SK-N-SH treated with all-trans-retinoic acid at 6 μM for 48 hours (cell line): ENCODE measurements around the gene NPM3.

Experiments
- ATAC-seq: fragments of 200-7000 bp; cut with Tn5 transposase; 3 replicates; pipeline ENCODE4 v1.9.1; 2020; ENCODE audit warnings: mild to moderate bottlenecking, moderate library complexity
- ARNTL ChIP-seq: fragments of 450-650 bp; formaldehyde crosslinking; IDR thresholded peaks from 2 replicates; pipeline ENCODE4 v1.5.0; 2020; ENCODE audit warnings: low read depth, mild to moderate bottlenecking, moderate library complexity, borderline replicate concordance
- BACH2 ChIP-seq: fragments of 250-450 bp; sonication (Bioruptor Pico); IDR thresholded peaks from 2 replicates; pipeline ENCODE4 v1.9.0; 2021; ENCODE audit warnings: mild to moderate bottlenecking, borderline replicate concordance
- ESRRG ChIP-seq: fragments of 250-450 bp; sonication (Bioruptor Pico); IDR thresholded peaks from 2 replicates; pipeline ENCODE4 v1.6.1; 2021; ENCODE audit warnings: mild to moderate bottlenecking
- GLIS3 ChIP-seq: fragments of 250-450 bp; sonication (Bioruptor Pico); IDR thresholded peaks from 2 replicates; pipeline ENCODE4 v1.5.0; 2020; ENCODE audit warnings: mild to moderate bottlenecking, moderate library complexity
- ISL1 ChIP-seq: fragments of 250-450 bp; sonication (Bioruptor Pico); IDR thresholded peaks from 2 replicates; pipeline ENCODE4 v2.1.2; 2022; ENCODE audit warnings: mild to moderate bottlenecking, moderate library complexity
- PPARA ChIP-seq: fragments of 250-450 bp; sonication (Bioruptor Pico); IDR thresholded peaks from 2 replicates; pipeline ENCODE4 v1.5.0; 2020; ENCODE audit warnings: mild to moderate bottlenecking, borderline replicate concordance
- RARB ChIP-seq: fragments of 250-450 bp; sonication (Bioruptor Pico); IDR thresholded peaks from 2 replicates; pipeline ENCODE4 v1.8.0; 2021; ENCODE audit warnings: mild to moderate bottlenecking, moderate library complexity
- SNAI2 ChIP-seq: fragments of 250-450 bp; sonication (Bioruptor Pico); IDR thresholded peaks from 2 replicates; pipeline ENCODE4 v1.5.0; 2020; ENCODE audit warnings: mild to moderate bottlenecking, moderate library complexity
- TCF4 ChIP-seq: fragments of 250-450 bp; sonication (Bioruptor Pico); IDR thresholded peaks from 2 replicates; pipeline ENCODE4 v1.8.0; 2021; ENCODE audit warnings: mild to moderate bottlenecking, moderate library complexity, borderline replicate concordance
- TOX ChIP-seq: fragments of 250-450 bp; sonication (Bioruptor Pico); IDR thresholded peaks from 2 replicates; pipeline ENCODE4 v1.8.0; 2021; ENCODE audit warnings: mild to moderate bottlenecking, moderate library complexity, borderline replicate concordance
- ZC3H10 ChIP-seq: fragments of 250-450 bp; sonication (Bioruptor Pico); IDR thresholded peaks from 2 replicates; pipeline ENCODE4 v1.5.1; 2021; ENCODE audit warnings: mild to moderate bottlenecking, moderate library complexity
- ZFP3 ChIP-seq: fragments of 250-450 bp; sonication (Bioruptor Pico); IDR thresholded peaks from 2 replicates; pipeline ENCODE4 v1.5.0; 2020; ENCODE audit warnings: mild to moderate bottlenecking, moderate library complexity
- ZFP30 ChIP-seq: fragments of 450-650 bp; formaldehyde crosslinking; IDR thresholded peaks from 2 replicates; pipeline ENCODE4 v1.5.0; 2022; ENCODE audit warnings: mild to moderate bottlenecking, moderate library complexity
- ZNF70 ChIP-seq: fragments of 450-650 bp; formaldehyde crosslinking; IDR thresholded peaks from 2 replicates; pipeline ENCODE4 v1.5.0; 2020; ENCODE audit warnings: mild to moderate bottlenecking, moderate library complexity
- ZNF8 ChIP-seq: fragments of 450-650 bp; formaldehyde crosslinking; IDR thresholded peaks from 2 replicates; pipeline ENCODE4 v1.5.0; 2020; ENCODE audit warnings: mild to moderate bottlenecking, moderate library complexity
- TF ChIP-seq, protein P1 (sequence below): fragments of 250-450 bp; sonication (Bioruptor Pico); IDR thresholded peaks from 2 replicates; pipeline ENCODE4 v1.8.0; 2021; ENCODE audit warnings: low read depth, mild to moderate bottlenecking, moderate library complexity, borderline replicate concordance
- TF ChIP-seq, protein P2 (sequence below): fragments of 250-450 bp; sonication (Bioruptor Pico); IDR thresholded peaks from 2 replicates; pipeline ENCODE4 v1.5.1; 2020; ENCODE audit warnings: low read depth, mild to moderate bottlenecking, moderate library complexity
- TF ChIP-seq, protein P3 (sequence below): fragments of 250-450 bp; sonication (Bioruptor Pico); IDR thresholded peaks from 2 replicates; pipeline ENCODE4 v1.5.0; 2020; ENCODE audit warnings: mild to moderate bottlenecking, moderate library complexity
- TF ChIP-seq, protein P4 (sequence below): fragments of 250-450 bp; sonication (Bioruptor Pico); IDR thresholded peaks from 2 replicates; pipeline ENCODE4 v1.8.0; 2020; ENCODE audit warnings: mild to moderate bottlenecking, moderate library complexity, borderline replicate concordance

The NPM3 gene

DNA sequence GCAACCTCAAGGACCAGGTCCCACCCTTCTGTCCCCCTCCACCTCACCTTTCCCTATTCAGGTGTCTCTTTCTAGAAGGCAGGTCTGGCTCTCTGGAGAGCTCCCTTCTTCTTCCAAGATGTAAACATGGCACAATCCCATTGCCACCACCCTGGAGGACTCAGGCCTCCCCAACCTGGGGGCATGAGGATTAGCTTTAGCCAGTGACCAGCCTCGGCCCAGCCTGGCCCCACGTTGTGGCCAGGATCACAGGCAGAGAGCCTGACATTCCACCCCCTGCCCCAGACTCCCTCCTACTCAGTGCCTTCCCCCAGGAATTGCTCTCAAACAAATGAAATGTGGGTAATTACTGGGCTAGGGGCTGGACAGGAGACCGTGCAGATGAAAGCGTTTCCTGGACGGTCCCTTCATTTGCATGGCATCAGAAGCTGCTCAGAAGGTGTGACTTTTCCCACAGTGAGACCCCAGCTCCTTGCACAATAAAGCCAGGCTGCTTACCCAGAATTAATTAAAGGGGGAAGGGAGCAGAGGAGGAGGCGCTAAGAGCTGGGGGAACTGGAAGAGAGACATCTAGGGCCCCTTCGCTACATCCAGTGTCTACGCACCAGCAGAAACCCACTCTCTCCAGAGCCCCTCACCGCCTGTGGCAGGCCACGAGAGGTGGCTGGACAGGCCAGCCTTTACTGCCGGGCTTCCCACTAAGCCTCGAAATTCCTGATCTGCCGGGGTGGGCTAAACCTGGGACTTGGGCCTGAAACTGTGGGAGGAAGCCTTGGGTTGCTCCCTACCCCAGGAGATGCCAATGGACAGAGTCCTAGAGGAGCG is 15.1 kb downstream of the NPM3 start:
- no peak for ATAC-seq
- TF ChIP-seq ZC3H10 (no peak), ZFP3 (CRISPR knock-in tag) (no peak), SNAI2 (no peak), ISL1 (CRISPR knock-in tag) (no peak), ZNF70 (CRISPR knock-in tag) (no peak), ZNF8 (CRISPR knock-in tag) (no peak), RARB (CRISPR knock-in tag) (no peak)
- TF ChIP-seq, protein P1, sequence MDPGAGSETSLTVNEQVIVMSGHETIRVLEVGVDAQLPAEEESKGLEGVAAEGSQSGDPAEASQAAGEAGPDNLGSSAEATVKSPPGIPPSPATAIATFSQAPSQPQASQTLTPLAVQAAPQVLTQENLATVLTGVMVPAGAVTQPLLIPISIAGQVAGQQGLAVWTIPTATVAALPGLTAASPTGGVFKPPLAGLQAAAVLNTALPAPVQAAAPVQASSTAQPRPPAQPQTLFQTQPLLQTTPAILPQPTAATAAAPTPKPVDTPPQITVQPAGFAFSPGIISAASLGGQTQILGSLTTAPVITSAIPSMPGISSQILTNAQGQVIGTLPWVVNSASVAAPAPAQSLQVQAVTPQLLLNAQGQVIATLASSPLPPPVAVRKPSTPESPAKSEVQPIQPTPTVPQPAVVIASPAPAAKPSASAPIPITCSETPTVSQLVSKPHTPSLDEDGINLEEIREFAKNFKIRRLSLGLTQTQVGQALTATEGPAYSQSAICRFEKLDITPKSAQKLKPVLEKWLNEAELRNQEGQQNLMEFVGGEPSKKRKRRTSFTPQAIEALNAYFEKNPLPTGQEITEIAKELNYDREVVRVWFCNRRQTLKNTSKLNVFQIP (CRISPR knock-in tag), result no peak

DNA sequence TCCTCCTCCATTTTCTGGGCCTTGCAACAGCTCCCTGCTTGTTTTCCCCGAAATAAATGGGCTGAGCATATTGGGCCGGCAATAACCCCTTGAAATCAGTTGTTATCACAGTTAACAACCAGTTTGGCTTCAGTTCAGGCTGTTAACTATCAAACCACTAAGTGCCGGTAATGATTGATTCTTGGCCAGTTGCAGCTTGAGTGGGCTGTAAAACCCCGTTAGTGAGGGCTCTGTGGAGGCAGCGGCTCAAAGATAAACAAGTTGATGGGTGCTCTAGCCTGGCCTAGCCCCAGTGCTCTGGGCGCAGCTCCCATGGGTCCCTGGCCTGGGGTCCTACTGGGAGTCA is 15.7 kb downstream of the NPM3 start:
- no peak for ATAC-seq
- no peak for TF ChIP-seq PPARA

DNA sequence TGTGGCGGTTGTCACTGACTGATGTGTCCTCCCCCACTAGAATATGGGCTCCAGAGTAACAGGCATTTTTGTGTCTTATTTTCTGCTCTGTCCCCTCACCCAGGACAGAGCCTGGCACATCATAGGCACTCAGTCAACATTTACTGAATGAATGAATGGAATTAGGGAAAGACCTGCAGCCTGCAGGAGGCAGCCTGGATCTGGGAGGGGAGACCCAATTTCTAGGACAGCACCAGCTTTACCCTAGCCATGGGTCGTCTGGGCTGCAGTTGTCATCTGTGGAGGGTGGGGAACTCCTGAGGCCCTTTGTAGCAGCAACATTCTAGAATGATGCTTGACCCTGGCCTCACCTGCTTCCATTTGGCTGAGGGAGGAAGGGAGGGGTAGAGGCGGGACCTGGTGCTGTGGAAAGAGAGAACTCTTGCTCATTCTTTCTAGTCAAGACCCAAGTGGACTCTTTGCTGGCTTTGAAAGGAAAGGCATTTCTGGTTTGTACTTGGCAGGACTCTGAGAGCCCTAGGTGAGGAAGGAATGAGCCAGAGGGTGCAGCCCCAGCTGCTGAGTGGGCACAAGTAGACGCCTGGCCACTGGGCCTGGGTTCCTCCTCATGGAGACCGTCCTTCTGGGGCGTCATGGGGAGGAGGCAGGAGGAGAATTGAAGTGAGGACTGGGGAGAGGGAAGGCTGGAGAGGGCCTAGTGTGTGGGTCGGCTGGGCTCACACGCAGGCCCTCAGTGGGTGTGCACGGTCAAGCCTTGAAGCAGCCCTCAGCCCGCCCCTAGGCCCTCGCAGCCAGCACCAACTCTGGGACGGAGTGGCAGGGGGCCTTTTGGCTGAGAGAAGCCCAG is 16.3 kb downstream of the NPM3 start:
- ATAC-seq, result no peak
- TF ChIP-seq ARNTL (CRISPR knock-in tag) (no peak), ESRRG (CRISPR knock-in tag) (no peak), TOX (CRISPR knock-in tag) (no peak), ZFP30 (CRISPR knock-in tag) (no peak), GLIS3 (no peak), ZFP3 (CRISPR knock-in tag) (no peak), ZC3H10 (no peak), TCF4 (no peak), ZNF8 (CRISPR knock-in tag) (no peak), ZNF70 (CRISPR knock-in tag) (no peak), BACH2 (CRISPR knock-in tag) (no peak), ISL1 (CRISPR knock-in tag) (no peak), RARB (CRISPR knock-in tag) (no peak), PPARA (no peak)
- TF ChIP-seq, protein P2, sequence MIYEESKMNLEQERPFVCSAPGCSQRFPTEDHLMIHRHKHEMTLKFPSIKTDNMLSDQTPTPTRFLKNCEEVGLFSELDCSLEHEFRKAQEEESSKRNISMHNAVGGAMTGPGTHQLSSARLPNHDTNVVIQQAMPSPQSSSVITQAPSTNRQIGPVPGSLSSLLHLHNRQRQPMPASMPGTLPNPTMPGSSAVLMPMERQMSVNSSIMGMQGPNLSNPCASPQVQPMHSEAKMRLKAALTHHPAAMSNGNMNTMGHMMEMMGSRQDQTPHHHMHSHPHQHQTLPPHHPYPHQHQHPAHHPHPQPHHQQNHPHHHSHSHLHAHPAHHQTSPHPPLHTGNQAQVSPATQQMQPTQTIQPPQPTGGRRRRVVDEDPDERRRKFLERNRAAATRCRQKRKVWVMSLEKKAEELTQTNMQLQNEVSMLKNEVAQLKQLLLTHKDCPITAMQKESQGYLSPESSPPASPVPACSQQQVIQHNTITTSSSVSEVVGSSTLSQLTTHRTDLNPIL, result no peak
- TF ChIP-seq, protein P3, sequence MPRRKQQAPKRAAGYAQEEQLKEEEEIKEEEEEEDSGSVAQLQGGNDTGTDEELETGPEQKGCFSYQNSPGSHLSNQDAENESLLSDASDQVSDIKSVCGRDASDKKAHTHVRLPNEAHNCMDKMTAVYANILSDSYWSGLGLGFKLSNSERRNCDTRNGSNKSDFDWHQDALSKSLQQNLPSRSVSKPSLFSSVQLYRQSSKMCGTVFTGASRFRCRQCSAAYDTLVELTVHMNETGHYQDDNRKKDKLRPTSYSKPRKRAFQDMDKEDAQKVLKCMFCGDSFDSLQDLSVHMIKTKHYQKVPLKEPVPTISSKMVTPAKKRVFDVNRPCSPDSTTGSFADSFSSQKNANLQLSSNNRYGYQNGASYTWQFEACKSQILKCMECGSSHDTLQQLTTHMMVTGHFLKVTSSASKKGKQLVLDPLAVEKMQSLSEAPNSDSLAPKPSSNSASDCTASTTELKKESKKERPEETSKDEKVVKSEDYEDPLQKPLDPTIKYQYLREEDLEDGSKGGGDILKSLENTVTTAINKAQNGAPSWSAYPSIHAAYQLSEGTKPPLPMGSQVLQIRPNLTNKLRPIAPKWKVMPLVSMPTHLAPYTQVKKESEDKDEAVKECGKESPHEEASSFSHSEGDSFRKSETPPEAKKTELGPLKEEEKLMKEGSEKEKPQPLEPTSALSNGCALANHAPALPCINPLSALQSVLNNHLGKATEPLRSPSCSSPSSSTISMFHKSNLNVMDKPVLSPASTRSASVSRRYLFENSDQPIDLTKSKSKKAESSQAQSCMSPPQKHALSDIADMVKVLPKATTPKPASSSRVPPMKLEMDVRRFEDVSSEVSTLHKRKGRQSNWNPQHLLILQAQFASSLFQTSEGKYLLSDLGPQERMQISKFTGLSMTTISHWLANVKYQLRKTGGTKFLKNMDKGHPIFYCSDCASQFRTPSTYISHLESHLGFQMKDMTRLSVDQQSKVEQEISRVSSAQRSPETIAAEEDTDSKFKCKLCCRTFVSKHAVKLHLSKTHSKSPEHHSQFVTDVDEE, result no peak
- TF ChIP-seq, protein P4, sequence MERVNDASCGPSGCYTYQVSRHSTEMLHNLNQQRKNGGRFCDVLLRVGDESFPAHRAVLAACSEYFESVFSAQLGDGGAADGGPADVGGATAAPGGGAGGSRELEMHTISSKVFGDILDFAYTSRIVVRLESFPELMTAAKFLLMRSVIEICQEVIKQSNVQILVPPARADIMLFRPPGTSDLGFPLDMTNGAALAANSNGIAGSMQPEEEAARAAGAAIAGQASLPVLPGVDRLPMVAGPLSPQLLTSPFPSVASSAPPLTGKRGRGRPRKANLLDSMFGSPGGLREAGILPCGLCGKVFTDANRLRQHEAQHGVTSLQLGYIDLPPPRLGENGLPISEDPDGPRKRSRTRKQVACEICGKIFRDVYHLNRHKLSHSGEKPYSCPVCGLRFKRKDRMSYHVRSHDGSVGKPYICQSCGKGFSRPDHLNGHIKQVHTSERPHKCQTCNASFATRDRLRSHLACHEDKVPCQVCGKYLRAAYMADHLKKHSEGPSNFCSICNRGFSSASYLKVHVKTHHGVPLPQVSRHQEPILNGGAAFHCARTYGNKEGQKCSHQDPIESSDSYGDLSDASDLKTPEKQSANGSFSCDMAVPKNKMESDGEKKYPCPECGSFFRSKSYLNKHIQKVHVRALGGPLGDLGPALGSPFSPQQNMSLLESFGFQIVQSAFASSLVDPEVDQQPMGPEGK (CRISPR knock-in tag), result no peak
- TF ChIP-seq, protein P1 (CRISPR knock-in tag), result no peak
- TF ChIP-seq, all 23 proteins: peak for 0
